ENCODE measurements around the gene L3MBTL4.

L3MBTL4 gene

DNA sequence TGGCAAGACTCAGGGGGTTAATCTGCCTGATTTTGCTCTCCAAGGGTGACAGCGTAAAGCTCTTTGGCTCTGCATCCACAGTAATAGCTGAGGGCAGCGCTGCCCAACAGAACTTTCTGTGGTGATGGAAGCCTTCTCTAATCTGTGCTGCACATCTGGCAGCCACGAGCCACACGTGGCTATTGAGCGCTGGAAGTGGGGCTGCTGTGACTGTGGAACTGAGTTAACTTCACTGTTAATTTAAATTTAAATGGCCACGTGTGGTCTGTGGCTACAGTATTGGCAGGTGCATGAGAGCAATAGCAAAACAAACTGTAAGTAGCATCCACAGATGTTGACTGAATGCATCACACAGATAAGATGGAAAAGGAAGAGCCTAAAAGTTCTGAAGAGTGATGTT lies 472.1 kb downstream of the L3MBTL4 start:
- DNase-seq = no peak

DNA sequence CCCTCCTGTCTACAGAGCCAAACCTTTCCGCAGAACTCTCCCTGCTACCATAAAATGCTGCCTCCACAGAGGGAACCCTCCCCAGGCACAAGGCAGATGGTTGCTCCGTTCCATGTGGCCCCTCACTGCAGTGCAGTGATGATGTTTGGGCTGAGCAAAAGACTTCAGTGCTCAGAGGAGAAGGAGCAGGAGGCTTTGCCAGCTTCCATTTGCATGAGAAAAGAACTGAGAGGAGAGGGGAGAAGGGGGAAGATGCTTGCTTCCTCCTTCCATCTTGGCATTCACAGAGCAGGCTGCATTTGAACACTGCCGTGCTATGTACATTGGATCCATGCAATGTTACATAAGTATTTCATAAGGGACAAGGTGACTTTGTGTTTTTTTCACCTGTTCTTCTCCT lies 472.8 kb downstream of the L3MBTL4 start:
- DNase-seq = no peak

DNA sequence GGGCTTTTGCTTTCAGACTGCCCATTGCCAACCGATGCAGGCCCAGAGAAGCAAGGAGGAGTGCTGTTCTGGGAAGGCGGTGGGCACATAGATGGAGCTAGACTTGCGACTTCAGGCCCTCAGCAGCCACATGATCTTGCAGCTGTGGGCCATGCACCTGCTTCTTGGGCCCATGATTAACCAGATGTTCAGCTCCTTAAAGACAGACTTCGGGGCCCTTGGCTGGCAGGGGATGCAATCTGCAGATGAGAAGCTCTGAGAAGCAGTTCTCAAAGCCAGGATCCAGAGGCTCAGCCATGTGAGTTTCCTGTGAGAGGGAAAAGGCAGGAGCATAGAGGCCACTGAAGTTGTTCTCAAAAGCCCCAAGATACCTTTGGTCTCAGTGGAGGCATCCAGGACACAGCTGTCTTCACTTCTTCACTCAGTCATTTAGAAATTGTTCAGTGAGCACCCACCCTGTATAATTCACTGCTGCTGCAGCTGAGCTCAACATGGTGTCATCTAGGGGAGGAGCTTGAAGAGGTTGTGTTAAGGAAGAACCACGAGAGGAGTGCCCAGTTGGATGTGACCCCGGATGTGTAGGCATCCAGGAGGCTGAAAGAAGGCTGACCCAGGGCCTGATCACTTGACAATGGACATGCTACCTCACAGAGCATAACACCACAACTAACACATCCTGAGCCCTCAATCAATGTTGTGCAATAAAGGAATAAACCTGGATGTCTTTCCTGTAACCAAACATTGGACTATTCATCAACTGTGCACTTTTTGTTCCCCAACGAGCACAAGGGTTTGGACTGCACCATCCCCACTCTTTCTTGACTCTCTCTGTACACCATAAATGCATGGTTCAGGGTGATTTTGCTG lies 474.7 kb downstream of the L3MBTL4 start:
- no peak for DNase-seq

DNA sequence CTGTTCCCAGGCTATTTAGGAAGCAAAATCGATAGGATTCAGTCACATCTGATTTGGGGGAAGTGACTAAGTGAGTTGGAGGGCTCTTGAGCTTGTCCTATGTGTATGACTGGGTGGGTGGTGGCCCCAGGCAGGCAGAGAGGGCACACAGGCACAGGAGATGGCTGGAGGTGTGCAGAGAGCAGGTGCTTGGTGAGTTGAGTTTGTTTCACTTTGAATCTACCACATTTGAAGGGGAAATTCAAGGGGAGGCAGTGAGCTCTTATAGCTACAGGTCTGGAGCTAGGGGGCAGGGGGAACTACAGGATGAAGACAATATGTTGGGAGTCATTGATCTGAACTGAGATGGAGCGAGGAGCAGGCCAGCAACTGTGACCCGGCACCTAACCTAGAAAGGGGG lies 476.9 kb downstream of the L3MBTL4 start:
- no peak for DNase-seq

DNA sequence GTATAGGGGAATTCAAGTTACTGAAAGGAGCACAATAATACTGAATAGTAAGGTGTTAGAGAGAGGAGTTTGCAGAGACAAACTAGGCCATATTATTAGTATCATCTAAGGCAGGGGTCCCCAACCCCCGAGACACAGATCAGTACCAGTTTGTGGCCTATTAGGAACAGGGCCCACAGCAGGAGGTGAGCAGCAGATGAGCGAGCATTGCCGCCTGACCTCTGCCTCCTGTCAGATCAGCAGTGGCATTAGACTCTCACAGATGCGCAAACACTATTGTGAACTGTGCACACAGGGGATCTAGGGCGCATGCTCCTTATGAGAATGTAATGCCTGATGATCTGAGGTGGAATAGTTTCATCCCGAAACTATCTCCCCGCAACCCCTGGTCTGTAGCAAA lies 477.6 kb downstream of the L3MBTL4 start:
- no peak for DNase-seq

DNA sequence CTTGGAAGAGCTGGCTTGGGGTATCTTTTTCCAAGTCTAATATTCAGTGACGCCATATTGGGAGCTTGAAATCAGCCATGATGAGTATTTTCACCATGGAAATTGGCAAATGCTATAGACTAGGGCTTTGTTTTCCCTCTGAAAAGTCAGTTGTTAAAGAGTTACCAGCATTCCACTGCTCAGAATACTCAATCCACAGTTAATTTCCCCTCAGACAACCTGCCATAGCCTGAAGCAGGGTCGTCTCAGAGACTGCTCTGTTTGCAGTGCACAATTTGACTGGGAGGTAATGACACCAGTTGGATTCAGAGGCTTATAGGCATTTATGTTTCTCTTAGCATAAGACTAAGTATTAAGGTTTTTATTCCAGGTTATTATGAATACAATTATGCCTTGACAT lies 483.9 kb downstream of the L3MBTL4 start:
- DNase-seq = no peak

DNA sequence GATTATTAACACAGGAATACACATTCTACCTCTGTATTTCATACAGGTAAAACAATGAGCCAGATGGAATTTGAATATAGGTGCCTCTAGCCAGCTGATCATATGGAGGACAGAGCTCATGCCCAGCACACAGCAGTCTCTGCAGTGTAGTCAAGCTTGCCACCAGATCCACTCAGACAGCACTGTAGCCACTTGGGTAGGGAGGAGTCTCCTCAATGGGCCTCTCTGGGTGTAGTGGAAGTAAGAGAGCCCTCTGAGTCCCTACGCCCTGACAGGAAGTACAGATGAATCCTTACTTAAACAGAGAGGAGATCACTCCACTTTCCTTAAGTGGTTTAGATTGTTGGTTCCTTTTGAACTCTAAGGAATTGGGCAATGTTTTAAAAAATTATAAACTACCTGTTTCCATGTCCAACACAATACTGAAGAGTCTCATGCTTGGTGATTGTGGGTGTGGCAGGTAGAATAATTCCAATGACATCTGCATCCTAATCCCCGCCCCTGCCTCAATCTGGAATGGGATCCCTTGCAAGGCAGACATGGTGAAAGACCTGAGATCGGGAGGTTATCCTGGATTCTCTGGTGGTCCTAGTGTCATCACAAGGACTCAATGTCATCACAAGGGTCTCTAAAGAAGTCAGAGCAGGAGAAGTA lies 496.4 kb downstream of the L3MBTL4 start:
- DNase-seq = no peak

DNA sequence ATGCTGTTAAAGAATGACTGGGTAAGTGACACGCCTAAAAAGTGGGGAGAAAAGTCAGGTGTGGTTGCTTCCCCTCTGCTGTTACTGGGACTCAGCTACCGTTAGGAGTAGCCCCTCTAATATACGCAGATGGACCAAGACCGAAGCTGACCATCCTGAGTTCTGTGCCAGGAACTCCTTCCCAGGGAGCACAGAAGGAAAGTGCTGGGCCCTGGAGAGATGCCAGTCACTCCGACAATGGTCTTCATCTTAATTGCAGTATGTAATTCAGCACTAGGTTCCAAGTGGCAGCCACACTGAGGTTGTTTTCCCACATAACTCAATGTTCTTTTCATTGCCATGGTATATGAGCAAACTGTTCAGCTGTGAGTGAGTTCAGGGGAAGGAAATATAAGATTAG lies 499.8 kb downstream of the L3MBTL4 start:
- DNase-seq = no peak

DNA sequence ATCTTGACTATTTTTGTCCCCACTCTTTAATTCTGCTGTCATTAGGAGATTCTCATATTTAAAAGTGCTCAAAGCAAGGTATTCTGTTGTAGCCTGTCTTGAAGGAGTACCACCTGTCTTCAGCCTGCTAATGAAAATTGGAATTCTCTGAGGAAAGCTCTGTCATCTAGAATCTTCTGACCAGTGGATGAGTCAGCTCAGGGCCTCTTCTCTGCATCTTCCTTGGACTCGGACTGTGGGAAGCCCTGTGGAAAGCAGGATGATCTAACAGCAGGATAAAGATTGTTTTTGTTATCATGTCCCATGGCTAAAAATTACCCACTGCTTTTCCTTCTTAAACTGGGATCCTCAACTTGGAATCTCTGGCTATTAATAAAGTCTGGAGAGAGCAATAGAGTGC lies 500.7 kb downstream of the L3MBTL4 start:
- no peak for DNase-seq

DNA sequence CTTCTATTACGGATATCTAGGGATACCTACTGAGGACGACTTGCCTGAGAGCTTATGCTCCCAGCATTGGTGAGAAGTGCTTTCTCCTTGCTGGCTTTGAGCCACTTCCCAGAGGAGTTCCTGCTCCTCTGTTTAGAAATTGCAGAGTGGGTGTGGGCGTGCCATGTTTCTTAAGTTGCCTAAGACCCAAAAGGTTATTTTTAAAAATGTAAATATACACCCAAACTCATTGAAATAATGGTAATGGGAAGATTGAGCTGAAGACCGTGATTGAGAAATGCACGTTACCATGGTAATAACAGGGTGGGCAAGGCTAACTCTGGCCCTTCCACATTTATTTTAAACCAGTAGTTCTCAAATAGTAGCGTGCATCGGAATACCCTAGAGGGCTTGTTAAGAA lies 502.1 kb downstream of the L3MBTL4 start:
- DNase-seq = no peak

DNA sequence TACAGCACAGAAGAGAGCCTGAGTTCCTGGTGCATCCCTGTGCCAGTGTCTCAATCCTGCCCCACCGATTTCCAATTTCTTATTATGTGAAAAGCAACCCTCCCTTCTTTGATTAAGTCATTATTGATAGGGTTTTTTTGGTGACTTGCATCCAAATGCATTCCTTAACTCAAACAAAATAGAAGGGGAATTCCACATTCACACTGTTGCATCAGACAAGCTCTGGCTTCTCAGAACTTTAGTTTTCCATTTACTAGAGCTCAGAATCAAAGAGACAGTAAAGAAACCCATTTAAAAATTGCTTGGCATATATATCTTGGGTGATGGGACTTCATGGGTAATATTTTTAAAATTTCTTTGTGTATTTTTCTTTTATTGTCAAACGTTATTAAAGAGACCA lies 505.6 kb downstream of the L3MBTL4 start:
- no peak for DNase-seq

Measured in bone marrow (tissue), 2 donors.